Measurements from ENCODE around the gene YIF1A.
"Not testable (repeated sequence)": the region's sequence is repeated elsewhere in the genome, so short reads cannot be mapped to it uniquely, and the experiment has no call there.

The YIF1A gene

GRCh38 chr11:66311965-66312548, 23.1 kb upstream of the YIF1A start:
- peak; percentile 90 for DNase-seq (ENCODE audit: low spot score)

DNA sequence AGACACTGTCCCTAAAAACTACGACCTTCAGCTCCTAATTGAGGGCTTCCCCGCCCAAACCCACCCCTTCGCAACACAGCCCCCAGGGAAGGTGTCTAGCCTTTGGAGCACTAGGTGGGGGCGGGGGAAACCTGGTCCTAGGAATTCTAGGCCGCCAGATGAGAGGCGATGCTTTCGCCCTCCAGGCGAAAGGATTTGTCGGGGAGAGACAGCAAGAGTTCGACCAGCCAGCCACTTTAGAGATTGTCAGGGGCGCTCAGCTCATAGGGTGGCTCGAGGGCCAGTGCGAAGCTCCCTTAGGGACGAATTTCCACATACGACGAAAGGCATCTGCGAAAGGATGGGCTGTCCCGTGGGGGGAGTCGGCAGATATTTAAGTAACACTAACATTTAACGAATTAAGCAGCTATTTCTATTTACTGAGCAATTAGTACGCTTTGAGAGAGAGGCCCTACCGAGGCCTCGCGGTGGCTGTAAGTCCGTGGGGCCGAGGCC, 22.6 kb upstream of the YIF1A start:
- DNase-seq (ENCODE audit: low spot score) = no peak

DNA sequence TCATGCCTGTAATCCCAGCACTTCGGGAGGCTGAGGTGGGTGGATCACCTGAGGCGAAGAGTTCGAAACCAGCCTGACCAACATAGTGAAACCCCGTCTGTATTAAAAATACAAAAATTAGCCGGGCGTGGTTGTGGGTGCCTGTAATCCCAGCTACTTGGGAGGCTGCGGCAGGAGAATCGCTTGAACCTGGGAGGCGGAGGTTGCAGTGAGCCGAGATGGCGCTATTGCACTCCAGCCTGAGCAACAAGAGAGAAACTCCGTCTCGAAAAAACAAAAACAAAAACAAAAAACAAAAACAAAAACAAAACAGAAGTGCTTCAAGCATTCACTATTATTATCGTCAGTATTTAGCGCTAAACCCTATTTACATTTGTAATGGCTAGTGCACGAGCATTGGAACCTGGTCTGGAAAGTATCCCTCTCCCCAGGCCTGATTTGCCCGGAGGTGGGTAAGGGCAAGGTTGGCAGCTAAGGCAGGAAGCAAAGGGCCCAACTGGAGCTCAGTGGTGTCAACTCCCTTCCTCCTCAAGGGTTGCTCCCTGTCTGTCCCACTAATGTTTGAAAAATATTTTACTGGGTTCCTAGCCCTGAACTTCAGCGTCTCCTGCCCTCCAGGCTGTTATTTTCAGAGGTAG, 22.0 kb upstream of the YIF1A start:
- not testable (repeated sequence) for DNase-seq (ENCODE audit: low spot score)

GRCh38 chr11:66310324-66310723, 21.4 kb upstream of the YIF1A start:
- DNase-seq (ENCODE audit: low spot score) = no peak

GRCh38 chr11:66309475-66309874, 20.5 kb upstream of the YIF1A start:
- DNase-seq (ENCODE audit: low spot score) = no peak

DNA sequence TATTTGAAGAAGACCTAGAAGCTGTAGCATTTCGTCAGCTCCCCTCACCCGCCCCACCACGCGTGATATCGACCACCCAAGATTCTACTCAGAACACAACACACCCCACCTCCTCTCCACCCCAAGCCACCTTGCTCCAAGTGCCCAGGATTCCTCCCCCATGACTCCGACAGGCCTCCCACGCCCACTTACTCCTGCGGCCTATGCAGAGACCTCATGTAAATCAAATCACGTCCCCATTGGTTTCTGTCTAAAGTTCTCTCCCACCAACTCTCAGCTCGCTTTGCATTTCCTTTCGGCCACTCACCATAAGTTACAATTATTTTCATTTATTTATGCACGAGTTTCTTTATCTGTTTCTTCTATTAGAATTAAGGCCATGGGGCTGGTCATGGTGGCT, 13.7 kb upstream of the YIF1A start:
- DNase-seq (ENCODE audit: low spot score) = no peak

- no peak for DNase-seq (ENCODE audit: low spot score)
These were observed 10.2 kb upstream of the YIF1A start for GRCh38 chr11:66299186-66299585.

DNA sequence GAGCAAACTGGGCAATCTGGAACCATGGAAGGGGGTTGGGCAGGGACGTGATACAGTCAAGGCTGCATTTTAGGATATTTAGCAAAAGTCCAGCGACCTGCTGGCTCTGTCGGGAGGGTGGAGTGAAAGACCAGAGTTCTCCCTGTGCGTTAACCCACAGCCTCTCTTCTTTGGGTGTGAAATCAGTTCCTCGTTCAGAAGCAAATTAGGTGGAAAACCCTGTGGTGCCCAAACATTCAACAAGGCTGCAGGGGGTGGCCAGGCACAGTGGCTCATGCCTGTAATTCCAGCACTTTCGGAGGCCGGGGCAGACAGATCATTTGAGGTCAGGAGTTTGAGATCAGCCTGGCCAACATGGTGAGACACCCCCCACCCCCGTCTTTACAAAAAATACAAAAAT, 8.7 kb upstream of the YIF1A start:
- no peak for DNase-seq (ENCODE audit: low spot score)

DNA sequence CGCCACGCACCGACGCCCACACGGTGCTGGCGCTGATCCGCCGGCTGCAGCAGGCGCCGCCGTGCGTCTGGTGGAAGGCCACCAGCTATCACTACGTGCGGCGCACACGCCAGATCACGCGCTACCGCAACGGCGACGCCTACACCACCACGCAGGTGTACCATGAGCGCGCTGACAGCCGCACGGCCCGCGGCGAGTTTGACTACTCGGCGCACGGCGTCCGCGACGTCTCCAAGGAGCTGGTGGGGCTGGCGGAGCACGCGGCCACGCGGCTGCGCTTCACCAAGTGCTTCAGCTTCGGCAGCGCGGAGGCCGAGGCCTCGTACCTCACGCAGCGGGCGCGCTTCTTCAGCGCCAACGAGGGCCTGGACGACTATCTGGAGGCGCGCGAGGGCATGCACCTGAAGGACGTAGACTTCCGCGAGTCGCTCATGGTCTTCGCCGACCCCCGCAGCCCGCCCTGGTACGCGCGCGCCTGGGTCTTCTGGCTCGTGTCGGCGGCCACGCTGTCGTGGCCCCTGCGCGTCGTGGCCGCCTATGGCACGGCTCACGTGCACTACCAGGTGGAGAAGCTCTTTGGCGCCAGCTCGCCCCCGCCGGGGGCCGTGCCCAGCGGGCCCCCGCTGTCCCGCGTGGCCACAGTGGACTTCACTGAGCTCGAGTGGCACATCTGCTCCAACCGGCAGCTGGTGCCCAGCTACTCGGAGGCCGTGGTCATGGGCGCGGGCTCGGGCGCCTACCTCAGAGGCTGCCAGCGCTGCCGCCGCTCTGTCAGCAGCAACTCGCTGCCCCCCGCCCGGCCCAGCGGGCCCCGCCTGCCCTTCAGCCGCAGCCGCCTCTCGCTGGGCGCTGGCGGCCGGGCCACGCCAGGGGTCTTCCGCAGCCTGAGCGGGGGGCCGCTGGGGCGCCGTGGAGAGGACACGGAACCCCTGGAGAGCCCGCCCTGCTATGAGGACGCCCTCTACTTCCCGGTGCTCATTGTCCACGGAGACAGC, 6.0 kb upstream of the YIF1A start:
- no peak for DNase-seq (ENCODE audit: low spot score)

DNA sequence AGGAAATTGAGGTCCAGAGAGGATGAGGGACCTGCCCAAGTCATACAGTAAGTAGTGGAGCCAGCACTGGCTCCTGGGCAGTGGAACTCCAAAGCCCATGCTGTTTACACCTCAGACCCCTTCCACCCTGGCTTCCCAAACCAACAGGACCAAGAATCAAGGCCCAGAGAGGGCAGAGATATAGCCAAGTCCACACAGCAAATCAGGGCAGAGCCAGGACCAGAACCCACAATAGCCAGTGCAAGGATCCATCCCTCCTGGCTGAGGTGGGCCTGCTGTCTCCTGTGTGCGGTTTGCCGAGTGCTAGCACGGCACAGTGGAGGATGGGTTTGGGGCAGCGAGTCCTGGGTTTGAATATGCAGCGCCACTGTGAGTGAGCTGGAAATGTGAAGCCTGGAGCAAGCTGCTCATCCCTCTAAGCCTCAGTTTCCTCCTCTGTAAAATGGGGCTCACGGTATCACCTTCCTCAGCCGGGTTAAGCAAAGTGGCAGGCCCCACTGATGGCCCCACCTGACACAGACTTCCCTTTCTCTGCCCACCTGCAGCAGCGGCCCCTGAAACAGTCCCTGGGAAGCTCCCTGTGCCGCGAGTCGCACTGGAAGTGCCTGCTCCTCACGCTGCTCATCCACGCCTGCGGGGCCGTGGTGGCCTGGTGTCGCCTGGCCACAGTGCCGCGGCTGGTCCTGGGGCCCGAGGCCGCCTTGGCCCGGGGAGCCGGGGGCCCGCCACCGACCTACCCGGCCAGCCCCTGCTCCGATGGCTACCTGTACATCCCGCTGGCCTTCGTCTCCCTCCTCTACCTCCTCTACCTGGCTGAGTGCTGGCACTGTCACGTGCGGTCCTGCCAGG, 5.1 kb upstream of the YIF1A start:
- DNase-seq (ENCODE audit: low spot score) = no peak

- DNase-seq (ENCODE audit: low spot score) = no peak
These were observed 4.4 kb upstream of the YIF1A start for GRCh38 chr11:66293352-66293751.

GRCh38 chr11:66292543-66293332, 3.8 kb upstream of the YIF1A start:
- DNase-seq (ENCODE audit: low spot score) = no peak

DNA sequence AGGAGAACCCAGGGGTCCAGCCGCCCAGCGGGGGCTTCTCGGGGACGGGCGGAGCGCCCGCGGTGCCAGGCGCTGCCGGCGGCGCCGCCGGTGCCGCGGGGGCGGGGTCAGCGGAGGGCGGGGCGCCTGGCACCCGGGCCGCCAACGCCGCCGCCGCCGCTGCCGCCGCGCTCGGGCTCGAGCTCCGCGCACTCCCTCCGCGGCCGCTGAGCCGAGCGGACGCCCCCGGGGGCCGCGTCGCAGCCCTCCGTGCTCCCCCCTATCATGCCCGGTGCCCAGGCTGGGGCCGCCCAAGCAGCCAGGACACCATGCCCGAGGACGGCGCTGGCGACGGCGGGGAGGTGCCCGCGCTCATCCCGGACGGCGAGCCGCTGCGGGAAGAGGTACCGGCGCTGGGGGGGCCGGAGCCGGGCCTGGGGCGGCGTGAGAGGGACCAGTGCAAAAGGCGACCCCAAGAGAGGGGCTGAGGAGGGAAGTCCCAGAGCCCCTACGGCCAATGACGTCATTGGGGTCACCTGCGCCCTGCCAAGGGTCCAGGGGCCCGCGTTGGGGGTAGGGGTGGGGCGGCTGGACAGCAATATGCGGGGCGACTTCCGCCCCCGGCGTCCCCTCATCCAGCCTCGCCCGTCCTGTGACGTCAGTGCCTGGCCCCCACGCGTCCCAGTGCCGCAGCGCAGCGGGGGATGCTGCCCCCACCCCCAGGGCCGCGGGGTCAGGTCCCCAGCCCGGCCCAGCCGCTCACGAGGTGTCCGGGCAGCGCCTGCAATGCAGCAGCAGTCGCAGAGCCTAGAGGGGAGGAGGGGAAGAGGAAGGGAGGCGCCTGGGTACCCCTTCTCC, 3.0 kb upstream of the YIF1A start, which contains the start of gene TMEM151A:
Gene TMEM151A, plus strand, starts transcription at position 189 of the 837 bp plus-strand sequence. Its CDS starts 120 bp downstream, at position 309.
- peak; percentile 23 for DNase-seq (ENCODE audit: low spot score)

DNA sequence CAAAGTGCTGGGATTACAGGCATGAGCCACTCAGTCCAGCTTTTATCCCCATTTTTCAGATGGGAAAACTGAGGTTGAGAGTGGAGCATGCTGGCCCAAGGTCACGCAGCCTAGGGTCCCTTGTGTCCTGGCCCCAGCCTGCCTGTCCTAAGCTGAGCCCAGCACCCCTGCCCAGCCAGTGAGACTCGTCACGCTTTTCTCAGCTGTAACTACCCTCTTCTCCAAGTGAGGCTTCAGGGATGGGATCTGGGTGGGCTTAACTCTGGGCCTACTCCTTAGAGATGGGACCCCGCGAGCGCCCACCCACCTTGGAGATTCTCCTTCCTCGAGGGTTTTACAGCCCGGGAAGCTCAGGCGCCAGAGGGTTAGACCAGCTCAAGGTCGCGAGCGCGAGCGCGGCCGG, 2.4 kb upstream of the YIF1A start:
- no peak for DNase-seq (ENCODE audit: low spot score)

GRCh38 chr11:66290330-66290621, 1.3 kb upstream of the YIF1A start:
- no peak for DNase-seq (ENCODE audit: low spot score)

DNA sequence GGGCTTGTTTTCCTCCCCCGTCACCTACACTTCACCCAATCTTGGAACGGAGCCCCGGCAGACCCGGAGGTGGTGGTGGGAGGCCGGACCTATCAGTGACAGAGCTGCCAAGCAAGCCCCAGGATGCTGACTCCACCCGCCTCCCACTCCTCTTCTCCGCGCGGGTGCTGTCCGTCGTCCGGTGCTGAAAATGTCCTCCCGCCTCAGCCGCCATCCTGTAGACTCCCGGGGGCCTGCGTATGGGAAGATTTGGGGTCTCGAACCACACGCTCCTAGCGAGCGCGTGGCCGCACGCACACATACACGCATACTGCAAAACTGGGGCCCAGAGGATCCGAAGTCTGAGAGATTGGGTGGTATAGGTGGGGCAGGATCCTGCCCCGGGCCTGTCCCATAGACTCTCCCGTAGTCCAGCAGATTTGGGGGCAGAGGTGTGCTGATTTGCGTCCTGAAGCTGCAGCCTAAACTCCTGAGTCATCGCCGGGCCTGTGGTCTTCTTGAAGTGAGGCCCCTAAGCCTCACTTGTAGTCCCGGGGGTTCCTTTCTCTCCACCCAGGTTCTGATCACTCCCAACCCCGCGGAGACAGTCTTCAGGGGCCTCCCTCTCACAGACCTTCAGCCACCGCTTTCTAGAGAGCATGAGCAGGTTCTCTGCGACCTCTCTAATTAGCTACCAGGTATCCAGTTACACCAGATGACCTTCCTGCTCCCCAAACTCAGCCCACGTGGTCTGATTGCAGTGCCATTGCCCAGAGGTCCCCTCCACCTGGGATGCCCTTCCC, 796 bp upstream of the YIF1A start:
- peak; percentile 65 for DNase-seq (ENCODE audit: low spot score)

- no peak for DNase-seq (ENCODE audit: low spot score)
These were observed 863 bp downstream of the YIF1A start for GRCh38 chr11:66287889-66288670.

- DNase-seq (ENCODE audit: low spot score) = no peak
These were observed 1.6 kb downstream of the YIF1A start for GRCh38 chr11:66287211-66287888.

Measured in LoVo (cell line).